ENCODE results near the gene TERF2IP.

The TERF2IP gene

GRCh38 chr16:75640598-75640997 lies 7.0 kb upstream of the TERF2IP start:
- no peak for DNase-seq

GRCh38 chr16:75644240-75645012 lies 3.1 kb upstream of the TERF2IP start:
- DNase-seq, result no peak

- DNase-seq, result no peak
Observed at GRCh38 chr16:75647112-75647491, 471 bp upstream of the TERF2IP start.

- peak; percentile 48 for DNase-seq
Observed at GRCh38 chr16:75648265-75649076, 898 bp downstream of the TERF2IP start.

GRCh38 chr16:75653922-75654321 lies 6.3 kb downstream of the TERF2IP start:
- DNase-seq, result no peak

- DNase-seq, result no peak
Observed at GRCh38 chr16:75658175-75658574, 10.6 kb downstream of the TERF2IP start.

- DNase-seq, result no peak
Observed at GRCh38 chr16:75660321-75660720, 12.7 kb downstream of the TERF2IP start.

GRCh38 chr16:75660726-75661302 lies 13.2 kb downstream of the TERF2IP start:
- no peak for DNase-seq

GRCh38 chr16:75667503-75667902 lies 19.9 kb downstream of the TERF2IP start:
- DNase-seq, result no peak

GRCh38 chr16:75676909-75677308 lies 29.3 kb downstream of the TERF2IP start, which contains the start of gene CPHXL2:
Gene CPHXL2, minus strand, starts transcription at chr16:75677009. Its CDS starts 10 bp downstream, at chr16:75676999.
- DNase-seq, result no peak

- DNase-seq, result no peak
Observed at GRCh38 chr16:75679366-75679765, 31.8 kb downstream of the TERF2IP start.

GRCh38 chr16:75682308-75682707 lies 34.7 kb downstream of the TERF2IP start:
- no peak for DNase-seq

- DNase-seq, result no peak
Observed at GRCh38 chr16:75687361-75687760, 39.8 kb downstream of the TERF2IP start.

GRCh38 chr16:75695708-75696107 lies 48.1 kb downstream of the TERF2IP start:
- DNase-seq, result no peak

- DNase-seq, result no peak
Observed at GRCh38 chr16:75697571-75697970, 50.0 kb downstream of the TERF2IP start.

GRCh38 chr16:75701361-75701760 lies 53.8 kb downstream of the TERF2IP start, which contains the start of gene DUXB:
Gene DUXB, minus strand, starts transcription at chr16:75701461. Its CDS starts 43 bp downstream, at chr16:75701418.
- no peak for DNase-seq

- no peak for DNase-seq
Observed at GRCh38 chr16:75702242-75702641, 54.7 kb downstream of the TERF2IP start.

- DNase-seq, result no peak
Observed at GRCh38 chr16:75703306-75703705, 55.7 kb downstream of the TERF2IP start.
